SK-N-DZ (cell line): ENCODE results near the gene KIAA0319L.

Experiments used
- DNase-seq: peaks from one replicate; pipeline ENCODE4 v3.0.0-alpha.2; 2015; ENCODE audit warnings: low spot score

Gene KIAA0319L

GRCh38 chr1:35563166-35563565, 6.0 kb upstream of the KIAA0319L start:
- no peak for DNase-seq

- DNase-seq, result no peak
Measured at GRCh38 chr1:35561972-35562680, 4.9 kb upstream of the KIAA0319L start.

DNA sequence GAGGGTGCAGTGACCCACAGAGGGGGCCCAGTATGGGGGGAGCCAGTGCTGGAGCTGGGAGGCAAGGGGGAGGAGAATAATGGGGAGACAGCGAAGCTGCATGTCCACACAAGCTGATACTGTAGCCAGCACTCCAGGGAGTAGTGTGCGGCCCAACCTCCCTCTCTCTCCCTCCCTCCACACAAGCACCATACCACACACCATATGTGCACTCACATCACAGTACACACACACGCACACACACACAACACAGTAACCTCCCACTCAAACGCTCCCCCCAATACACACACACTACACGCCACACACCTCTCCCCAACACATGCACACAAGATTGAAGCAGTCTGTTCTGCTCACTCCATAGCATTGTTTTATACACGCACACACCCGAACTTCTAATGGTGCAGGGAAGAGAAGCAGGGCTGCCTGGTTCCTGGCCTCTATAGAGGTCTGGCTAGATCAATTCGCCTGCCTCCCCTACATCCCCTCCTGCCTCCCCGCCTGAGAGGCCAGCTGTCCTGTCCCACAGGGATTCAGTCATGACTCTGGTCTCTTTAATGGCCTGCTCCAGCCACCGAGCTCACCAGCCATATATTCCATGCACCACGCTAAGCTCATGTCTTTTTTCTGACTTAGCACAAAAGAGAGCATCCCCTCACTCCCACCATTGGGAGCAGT, 4.2 kb upstream of the KIAA0319L start:
- DNase-seq, result no peak

DNA sequence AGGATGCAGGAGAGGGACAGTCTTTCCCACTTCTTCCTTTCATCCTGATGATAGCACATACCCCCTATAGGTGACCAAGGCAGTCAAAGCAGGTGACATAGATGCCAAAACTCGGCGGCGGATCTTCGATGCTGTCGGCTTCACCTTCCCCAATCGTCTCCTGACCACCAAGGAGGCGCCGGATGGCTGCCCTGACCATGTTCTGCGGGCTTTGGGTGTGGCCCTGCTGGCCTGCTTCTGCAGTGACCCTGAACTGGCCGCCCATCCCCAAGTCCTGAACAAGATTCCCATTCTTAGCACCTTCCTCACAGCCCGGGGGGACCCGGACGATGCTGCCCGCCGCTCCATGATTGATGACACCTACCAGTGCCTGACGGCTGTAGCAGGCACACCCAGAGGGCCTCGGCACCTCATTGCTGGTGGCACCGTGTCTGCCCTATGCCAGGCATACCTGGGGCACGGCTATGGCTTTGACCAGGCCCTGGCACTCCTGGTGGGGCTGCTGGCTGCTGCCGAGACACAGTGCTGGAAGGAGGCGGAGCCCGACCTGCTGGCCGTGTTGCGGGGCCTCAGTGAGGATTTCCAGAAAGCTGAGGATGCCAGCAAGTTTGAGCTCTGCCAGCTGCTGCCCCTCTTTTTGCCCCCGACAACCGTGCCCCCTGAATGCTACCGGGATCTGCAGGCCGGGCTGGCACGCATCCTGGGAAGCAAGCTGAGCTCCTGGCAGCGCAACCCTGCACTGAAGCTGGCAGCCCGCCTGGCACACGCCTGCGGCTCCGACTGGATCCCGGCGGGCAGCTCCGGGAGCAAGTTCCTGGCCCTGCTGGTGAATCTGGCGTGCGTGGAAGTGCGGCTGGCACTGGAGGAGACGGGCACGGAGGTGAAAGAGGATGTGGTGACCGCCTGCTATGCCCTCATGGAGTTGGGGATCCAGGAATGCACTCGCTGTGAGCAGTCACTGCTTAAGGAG, 3.3 kb upstream of the KIAA0319L start:
- DNase-seq, result no peak

DNA sequence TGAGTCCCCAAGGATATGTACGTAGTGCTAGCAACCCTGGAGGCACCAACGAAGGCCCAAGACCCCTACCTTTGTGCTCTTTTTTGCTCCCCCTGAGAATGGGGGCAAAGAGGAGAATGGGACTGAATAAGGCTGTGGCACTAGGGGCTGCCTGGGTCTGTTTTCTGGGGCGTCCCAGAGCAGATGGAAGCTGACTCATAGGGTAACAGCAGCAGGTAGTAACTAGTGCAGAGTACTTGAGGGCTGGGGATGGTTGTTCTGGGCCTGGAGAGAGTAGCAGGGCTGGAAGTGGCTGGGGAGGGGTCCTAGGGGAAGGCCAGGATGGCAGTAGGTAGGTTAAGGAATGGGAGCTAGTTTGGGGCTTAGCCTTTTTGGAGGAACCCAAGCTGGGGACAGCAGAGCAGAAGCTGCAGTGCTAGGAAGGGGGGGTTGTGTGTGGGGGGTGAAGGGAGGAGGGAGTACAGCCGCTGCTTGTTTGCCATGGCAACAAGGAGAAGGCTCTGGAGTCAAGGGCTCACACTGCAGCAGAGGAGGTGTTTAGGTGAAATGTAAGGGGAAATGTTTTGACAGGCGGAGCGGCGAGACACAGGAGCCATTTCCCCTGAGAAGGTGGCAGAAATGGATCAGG, 2.2 kb upstream of the KIAA0319L start:
- no peak for DNase-seq

GRCh38 chr1:35558374-35559316, 1.4 kb upstream of the KIAA0319L start:
- peak; percentile 44 for DNase-seq

GRCh38 chr1:35557611-35558373, 589 bp upstream of the KIAA0319L start, which contains the start of gene NCDN:
TSS of gene NCDN (plus strand) at chr1:35557799. CDS start at chr1:35558191, 392 bp downstream.
- DNase-seq, result peak; percentile 95

DNA sequence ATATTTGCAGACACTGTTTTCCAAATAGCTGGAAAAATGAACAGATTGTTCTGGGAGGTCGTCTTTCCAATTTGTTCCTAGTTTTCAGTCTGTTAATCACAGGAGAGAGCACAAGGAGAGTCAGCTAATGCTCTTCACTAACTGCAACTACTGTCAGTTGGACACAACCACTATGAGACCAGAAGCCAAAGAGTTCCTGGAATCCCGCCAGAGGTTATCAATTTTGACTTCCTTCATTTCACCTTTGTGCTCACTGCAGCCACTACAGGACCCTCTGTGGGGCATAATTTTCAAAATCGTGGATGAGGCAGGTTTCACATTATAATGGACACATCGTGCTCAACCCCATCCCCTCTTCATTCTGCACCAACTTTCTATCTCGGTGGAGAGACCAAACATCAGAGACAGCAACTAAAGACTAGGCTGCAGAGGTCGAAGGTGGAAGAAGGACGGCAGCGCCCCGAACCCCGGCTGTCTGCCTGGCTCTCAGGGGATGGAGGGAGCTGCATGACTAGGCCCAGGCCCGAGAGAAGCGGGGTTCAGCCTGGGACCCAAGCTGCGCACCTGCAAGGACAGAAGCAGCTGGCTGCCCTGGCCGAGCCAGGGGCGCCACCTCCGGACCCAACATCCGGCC, 602 bp downstream of the KIAA0319L start:
- no peak for DNase-seq

GRCh38 chr1:35555601-35556477, 1.4 kb downstream of the KIAA0319L start:
- no peak for DNase-seq

DNA sequence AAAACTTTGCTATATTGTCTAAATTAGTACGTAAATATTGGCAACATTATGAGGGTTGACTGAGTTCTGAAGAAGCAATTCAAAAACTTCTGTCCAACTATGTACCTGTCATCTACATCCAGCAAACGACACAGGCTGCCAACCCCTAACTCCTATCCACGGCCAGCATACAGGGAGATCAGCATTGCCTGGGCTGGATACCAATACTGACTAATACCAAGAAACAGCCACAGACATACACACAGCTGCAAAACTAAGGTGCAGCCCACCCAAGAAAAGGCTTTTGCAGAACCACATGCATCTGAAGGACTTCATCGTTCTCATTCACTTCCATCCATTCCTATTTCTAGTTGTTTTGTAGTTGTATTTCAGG, 2.0 kb downstream of the KIAA0319L start:
- no peak for DNase-seq

DNA sequence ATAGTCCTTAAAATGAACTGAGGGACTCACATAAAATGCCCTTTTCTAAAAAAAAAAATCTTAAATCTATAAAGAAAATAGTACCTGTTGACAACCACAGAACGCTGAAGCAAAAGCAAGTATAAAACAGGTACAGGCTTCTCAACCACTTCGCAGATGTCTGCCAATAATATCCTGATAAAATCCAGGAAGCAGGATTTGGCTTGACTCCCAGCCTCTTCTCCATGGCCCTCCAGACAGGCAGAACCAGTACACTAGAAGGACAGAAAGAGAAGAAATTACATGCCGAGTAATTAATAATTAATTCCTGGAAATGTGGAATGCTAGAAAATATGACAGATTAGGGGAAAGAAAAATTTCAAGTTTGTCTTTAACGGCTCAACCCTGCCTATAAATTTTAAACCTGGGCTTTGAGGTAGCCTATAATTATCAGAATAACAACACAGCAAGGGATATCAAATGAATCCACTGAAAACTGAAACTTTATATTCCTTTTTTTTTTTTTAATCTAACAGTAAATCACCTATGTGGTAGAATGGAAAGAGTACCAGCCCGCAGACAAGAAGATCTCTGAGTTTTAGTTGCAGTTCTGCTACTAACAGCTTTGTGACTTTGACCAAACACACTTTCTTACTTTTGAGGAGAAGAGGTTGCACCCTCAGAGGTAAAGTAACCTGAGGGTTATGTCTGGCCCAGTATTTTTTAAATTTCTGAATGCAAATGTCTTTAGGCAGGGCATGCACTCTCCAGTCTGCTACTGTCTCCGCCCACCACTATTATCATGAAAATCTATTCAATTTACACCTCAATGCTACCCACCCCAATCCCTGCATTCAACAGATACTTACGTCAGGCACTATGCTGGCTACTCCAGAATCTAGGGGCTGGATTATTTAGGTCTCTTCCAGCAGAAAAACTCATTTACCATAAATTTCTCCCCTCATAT, 2.7 kb downstream of the KIAA0319L start:
- DNase-seq, result no peak

- no peak for DNase-seq
Measured at GRCh38 chr1:35553851-35554250, 3.4 kb downstream of the KIAA0319L start.

DNA sequence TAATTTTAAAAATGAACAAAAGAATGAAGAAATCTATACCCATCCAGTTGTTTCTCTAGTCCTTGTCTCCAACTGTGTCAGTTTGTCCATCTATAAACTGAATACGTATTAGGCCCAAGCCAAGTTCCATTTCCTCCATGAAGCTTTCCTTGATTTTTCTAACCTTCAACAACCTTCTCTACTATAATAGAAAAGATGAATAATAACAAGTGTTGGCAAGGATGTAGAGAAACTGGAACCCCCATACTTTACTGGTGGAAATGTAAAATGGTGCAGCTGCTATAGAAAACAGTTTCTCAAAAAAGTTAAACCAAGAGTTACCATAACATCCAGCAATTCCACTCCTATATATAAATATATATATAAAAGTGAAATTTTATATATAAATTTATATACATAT, 10.6 kb downstream of the KIAA0319L start:
- no peak for DNase-seq

GRCh38 chr1:35544976-35545375, 12.2 kb downstream of the KIAA0319L start:
- peak; percentile 52 for DNase-seq

DNA sequence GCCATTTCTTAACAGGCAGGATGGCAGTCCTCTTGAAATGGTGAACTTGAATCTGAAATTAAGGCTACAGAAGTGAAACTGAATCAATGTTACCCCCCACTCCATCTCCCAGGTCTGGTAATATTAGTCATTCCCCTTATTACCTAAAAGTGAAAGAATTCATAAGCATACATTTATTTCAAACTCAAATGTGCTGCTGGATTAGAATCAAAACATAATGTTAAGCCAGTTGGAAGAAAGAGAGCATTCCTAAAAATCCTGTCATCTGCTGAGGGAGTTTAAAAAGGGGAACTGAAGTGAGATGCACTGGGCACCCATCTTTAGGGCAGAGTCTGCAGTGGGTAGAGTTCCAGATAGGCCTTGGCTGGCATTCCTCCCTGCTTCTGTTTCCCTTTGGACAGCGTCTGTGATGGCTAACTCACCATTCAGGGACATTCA, 17.4 kb downstream of the KIAA0319L start:
- DNase-seq, result no peak

- no peak for DNase-seq
Measured at GRCh38 chr1:35539073-35539823, 18.0 kb downstream of the KIAA0319L start.
